GM19351 (cell line): Measurements from ENCODE around the gene DHX9.

ENCODE experiments used
- ATAC-seq: cut with Tn5 transposase; IDR thresholded peaks from one replicate; pipeline ENCODE4 v1.9.1; 2021; ENCODE audit warnings: mild to moderate bottlenecking, moderate library complexity; ENCODE audit not compliant: unreplicated experiment

Gene DHX9

DNA sequence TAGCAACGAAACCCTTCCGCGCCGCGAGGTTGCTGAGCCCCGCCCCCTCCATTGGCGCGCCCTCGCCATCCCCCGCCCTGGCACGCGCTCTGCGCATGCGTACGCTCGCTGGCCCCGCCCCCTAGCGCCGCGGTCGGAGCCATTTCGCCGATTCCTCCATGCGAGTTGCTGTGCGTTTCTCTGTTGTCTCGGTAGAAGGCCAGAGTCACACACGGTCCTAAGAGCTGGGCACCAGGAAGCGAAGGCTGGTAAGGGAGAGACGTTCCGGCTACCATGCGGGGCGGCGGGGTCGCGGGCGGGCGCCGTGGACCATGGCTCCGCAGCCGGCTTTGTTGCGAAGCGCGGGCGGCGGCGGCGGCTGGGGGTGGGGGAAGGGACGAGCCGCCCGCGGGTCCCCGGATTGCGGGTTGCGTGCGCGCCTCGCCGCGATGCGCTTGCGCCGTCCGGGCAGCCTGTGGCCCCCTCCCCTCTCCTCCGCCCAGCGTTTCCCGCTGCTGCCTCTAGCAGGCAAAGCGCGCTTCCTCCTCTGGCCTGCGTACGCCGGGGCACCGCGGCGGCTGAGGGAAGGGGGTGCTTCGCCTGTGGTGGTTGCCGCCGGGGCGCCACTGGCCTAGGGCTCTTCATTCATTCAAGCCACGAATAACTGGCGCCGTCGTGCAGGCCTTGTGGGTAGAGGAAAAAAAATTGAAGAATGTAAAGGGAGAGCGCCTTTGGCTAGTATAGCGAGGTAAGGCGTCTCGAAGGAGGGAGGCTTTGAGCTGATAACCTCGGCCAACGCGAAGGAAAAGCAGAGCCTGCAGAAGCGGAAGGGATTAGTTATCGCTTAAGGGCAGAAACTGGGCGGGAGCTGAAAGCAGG lies at the start of gene DHX9:
TSS of gene DHX9 (plus strand) at position 139 of the 858 bp plus-strand sequence. CDS start 3,220 bp downstream, outside the sequence.
- peak; percentile 74 for ATAC-seq

GRCh38 chr1:182791281-182792179 lies 47.6 kb upstream of the DHX9 start:
- no peak for ATAC-seq

GRCh38 chr1:182794091-182794490 lies 45.1 kb upstream of the DHX9 start:
- no peak for ATAC-seq

DNA sequence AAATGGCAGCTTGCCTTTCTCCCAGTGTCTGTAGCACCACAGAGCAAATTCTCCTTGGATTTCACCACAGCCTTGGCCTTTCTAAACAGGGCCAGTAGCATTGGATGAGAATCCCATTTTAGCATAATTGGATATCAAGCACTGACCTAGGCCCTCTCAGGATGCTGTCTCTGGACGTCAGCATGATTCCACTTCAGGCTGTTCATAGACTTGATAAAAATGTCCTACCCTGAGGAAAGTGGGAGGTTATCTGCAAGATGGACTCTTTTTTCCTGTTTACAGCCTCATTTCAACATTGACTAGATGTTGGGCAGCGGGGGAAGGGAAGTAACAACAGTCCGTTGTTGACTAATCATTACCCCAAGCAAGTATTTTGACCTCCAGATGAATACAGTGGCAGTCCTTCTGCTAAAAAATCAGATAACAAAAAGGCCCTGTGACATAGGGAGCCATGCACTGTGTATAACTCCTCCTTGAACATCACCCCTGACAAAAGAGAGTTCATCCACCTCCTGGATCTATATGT lies 44.4 kb upstream of the DHX9 start:
- no peak for ATAC-seq

DNA sequence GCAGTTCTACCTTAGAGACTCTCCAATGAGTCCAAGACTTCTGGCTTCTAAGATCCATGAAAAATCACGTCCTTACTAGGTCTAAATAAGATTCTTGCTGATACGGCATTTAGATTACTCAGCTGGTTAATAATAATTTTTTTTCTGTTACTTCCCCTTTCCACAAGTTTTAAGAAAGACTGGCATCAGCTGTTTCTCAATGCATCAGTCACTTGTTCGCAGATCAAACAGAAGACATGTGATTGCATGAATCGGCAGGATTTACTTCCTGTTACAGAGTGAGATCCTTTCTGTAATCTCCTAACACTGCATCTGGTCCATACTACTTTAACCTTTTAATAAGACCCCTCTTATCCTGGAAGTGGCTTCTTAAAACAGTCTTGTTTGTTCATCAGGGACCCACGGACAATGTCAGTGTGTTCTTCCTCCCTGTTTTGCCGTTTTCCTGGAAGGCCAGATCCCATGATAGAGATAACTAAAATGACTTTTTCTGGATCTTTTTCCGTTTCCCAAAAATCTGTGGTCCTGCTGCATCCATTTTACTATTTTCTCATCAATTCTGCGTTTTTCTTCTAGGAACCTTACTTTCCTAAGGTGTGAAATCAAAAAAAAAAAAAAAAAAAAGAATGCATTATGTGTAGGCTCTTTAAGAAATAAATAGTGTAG lies 43.5 kb upstream of the DHX9 start:
- no peak for ATAC-seq

- no peak for ATAC-seq
These were observed 36.9 kb upstream of the DHX9 start for GRCh38 chr1:182802006-182802803.

DNA sequence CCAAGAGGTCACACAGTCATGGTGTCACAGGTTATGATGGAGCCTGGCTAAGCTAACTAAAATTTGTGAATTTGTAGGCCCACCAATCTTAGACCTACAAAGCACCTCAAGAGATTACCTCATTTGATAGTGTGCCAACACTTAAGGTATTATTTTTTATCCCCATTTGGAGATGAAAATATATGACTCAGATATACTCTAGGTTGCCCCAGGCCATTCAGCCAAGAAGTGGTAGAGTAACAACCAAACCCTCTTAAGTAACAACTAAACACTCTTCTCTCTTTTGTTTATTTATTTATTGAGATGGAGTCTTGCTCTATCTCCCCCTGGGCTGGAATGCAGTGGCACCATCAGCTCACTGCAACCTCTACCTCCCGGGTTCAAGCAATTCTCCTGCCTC lies 35.3 kb upstream of the DHX9 start:
- ATAC-seq = no peak

GRCh38 chr1:182806015-182806678 lies 33.0 kb upstream of the DHX9 start:
- ATAC-seq = no peak

GRCh38 chr1:182807907-182808306 lies 31.2 kb upstream of the DHX9 start:
- ATAC-seq = no peak

GRCh38 chr1:182809414-182809957 lies 29.7 kb upstream of the DHX9 start:
- no peak for ATAC-seq

DNA sequence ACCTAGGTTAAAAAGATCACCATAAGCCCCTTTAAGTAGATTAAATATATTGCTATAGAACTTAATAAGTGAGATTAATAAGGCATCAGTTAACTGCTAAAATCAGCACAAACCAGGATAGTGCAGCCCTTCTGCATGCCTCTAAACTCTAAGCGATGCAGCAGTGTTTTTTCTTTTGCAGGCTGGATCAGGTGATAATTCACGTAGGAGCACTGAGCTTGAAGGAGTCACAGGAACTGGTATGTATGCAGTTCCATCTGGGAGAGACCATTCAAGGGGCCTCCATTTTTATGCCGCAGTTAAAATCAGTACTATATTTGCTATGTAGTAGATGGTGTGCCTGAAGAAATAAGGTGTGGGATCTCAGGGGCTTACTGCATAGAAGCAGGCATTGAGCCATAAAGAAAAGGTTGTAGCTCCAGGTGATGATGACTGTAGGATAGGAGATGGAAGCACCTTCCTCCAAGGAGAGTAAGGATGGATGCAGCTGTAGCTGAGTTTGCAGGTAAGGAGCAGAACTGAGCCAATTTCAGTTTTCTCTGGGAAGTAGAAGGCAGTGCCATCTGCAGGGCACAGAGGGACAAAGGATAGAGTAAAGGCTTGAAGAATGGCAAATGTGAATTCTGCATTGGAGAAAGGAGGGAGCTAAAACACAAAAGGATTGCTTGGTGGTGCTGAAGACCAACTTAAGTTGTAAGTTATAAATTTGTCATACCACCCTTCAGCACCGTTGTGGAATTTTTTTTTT lies 27.0 kb upstream of the DHX9 start:
- ATAC-seq = no peak

GRCh38 chr1:182816863-182817262 lies 22.3 kb upstream of the DHX9 start:
- no peak for ATAC-seq

- no peak for ATAC-seq
These were observed 21.3 kb upstream of the DHX9 start for GRCh38 chr1:182817802-182818201.

DNA sequence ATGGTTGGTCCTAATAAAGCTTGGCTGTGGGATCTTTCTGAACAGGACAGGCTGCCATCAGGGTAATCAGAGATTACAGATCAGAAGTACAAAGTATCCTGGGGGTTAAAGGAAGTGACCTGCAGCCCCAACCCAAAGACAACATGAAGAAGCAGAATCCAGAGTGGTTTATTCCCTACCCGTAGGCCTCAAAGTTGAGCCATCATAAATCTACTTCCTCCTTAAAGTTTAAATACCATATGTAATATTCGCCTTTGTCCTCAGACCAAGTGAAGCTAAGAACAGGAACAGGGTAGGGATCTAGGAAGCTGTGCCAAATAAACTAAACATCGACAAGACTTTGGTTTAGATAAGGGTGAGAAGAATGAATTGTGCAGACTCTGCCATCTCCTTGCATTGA lies 15.9 kb upstream of the DHX9 start:
- no peak for ATAC-seq

GRCh38 chr1:182826892-182827291 lies 12.3 kb upstream of the DHX9 start:
- ATAC-seq = no peak

DNA sequence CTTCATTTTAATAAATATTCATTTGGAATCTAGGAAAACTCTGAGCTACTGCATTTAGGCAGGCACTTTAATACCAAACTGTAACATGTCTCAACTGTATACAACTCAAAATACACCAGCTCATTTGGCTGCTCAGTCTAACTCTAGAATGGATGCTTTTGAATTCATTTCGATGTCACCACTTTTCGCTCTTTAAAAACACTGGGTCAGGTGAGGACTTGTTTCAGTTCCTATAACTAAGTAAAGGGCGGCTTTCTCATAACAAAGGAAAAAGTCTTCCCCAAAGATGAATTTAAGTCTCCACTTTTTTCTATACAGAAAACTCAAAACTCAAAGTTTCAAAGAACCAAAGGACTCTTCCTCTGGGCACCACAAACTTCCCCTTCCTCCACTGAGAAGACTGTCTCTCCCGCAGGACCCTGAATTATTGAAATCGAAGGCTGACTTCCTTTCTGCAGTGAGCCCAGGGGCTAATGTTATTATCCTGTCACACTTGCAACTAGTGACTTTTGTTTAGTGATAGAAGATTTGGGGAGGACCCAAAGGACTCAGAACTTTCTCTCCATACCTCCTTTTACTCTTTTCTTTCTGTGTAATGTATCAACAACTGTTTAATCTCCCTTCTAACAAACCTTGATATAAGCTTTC lies 9.7 kb upstream of the DHX9 start:
- peak; percentile 82 for ATAC-seq

GRCh38 chr1:182833271-182833670 lies 5.9 kb upstream of the DHX9 start:
- ATAC-seq = no peak

- ATAC-seq = no peak
These were observed 4.8 kb upstream of the DHX9 start for GRCh38 chr1:182834326-182834725.
